ENCODE results near the gene NFKBIB. TPM values are rescaled to one million over a fixed set of nuclear protein-coding genes. Genes with fewer than 3 reads are reported as not detected.
"Not testable (repeated sequence)": the region's sequence is repeated elsewhere in the genome, so short reads cannot be mapped to it uniquely, and the experiment has no call there.

The NFKBIB gene
- total RNA-seq, 4 donors from 2014 or later: 6.2 to 53.9 (median 29.4) TPM

DNA sequence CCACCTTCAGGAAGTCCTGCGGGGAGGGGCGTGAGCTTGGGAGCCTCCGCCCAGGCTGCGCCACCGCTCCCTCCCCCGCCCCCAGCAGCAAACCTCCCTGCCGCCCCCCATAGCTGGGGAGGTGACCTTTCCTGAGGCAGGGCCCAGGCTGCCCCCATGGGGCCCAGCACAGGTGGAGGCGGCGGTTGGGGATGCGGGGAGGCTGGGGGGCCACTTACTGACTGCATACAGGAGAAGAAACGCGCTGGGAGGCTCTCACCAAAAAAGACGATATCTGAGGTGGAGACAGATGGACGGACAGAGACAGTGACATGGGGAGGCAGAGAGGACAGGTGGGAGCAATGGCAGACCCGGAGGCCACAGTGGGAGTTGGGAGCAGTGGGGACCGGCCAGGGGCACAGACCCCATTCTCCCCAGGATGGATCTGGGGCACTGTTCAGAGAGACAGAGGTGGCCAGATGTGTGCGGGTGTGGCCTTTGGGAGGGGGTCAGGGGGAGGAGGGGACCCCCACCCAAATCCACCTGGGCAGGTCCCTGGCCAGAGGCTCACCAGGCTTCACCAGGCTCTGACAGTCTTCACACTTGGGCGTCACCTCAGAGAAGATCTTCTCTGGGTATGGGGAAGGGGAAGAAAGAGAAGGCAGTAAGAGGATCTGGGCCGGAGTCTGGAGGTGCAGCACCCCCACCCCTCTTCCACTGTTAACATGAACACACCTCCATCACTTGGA is 18.7 kb upstream of the NFKBIB start:
- Histone ChIP-seq H3K36me3 (peaks cover 0 to 6% (median 0%) of the 10 kb centered on the region in 4 donors), H3K4me3 (no peak overlapping the region), H3K9me3 (no peaks in the 10 kb centered on the region), H3K27me3 (no peaks in the 10 kb centered on the region), H3K4me1 (peaks cover 5 to 20% (median 11%) of the 10 kb centered on the region in 4 donors), H3K27ac (no peak overlapping the region)
- no peak for DNase-seq
- TF ChIP-seq, protein P1, sequence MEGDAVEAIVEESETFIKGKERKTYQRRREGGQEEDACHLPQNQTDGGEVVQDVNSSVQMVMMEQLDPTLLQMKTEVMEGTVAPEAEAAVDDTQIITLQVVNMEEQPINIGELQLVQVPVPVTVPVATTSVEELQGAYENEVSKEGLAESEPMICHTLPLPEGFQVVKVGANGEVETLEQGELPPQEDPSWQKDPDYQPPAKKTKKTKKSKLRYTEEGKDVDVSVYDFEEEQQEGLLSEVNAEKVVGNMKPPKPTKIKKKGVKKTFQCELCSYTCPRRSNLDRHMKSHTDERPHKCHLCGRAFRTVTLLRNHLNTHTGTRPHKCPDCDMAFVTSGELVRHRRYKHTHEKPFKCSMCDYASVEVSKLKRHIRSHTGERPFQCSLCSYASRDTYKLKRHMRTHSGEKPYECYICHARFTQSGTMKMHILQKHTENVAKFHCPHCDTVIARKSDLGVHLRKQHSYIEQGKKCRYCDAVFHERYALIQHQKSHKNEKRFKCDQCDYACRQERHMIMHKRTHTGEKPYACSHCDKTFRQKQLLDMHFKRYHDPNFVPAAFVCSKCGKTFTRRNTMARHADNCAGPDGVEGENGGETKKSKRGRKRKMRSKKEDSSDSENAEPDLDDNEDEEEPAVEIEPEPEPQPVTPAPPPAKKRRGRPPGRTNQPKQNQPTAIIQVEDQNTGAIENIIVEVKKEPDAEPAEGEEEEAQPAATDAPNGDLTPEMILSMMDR (IDR thresholded peaks at IDR 0.05): no peak
- TF ChIP-seq EP300 (IDR thresholded peaks at IDR 0.05; ENCODE audit: low read depth) (no peak), POLR2A (IDR thresholded peaks at IDR 0.05) (no peak), POLR2AphosphoS5 (IDR thresholded peaks at IDR 0.05) (no peak)
- intact Hi-C loops (cut with DNase I; ENCODE audit: low total_unique reads): no loop called here
- in situ Hi-C loops (cut with MboI; ENCODE audit: low pct_ligation_motif_present in 1 of 4, low pct_unique_long_range_greater_than_20kb in 1 of 4, low sequenced_read_pairs in 3 of 4): no loop called here
- 90 to 94% methylated on average over 2 to 16 of the region's 19 CpGs for WGBS, 2 donors (ENCODE audit: low coverage in 1 of 2)

DNA sequence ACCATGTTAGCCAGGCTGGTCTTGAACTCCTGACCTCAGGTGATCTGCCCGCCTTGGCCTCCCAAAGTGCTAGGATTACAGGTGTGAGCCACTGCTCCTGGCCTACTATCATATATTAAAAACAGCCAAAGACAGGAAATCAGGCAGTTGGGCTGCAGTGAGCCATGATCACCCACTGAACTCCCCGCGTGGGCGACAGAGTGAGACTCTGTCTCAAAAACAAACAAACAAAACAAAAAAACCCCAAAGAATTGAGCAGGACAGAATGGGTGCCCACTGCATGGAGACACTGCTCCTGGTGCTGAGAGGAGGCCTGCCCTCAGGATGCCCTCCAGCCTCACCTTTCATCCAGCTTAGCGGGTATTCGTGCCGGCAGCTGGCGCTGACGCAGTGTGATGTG is 16.5 kb upstream of the NFKBIB start:
- H3K4me1 ChIP-seq: peaks cover under 1 to 9% (median 6%) of the 10 kb centered on the region in 4 donors
- no peak for TF ChIP-seq POLR2AphosphoS5 (IDR thresholded peaks at IDR 0.05)
- TF ChIP-seq, protein P1 (IDR thresholded peaks at IDR 0.05): no peak
- TF ChIP-seq EP300 (IDR thresholded peaks at IDR 0.05; ENCODE audit: low read depth): no peak
- TF ChIP-seq POLR2A (IDR thresholded peaks at IDR 0.05): no peak
- H3K9me3 ChIP-seq: no peaks in the 10 kb centered on the region
- in situ Hi-C loops (cut with MboI; ENCODE audit: low pct_ligation_motif_present in 1 of 4, low pct_unique_long_range_greater_than_20kb in 1 of 4, low sequenced_read_pairs in 3 of 4): no loop called here
- H3K36me3 ChIP-seq: peaks cover 0 to 7% (median under 1%) of the 10 kb centered on the region in 4 donors
- H3K27me3 ChIP-seq: no peaks in the 10 kb centered on the region
- no peak for DNase-seq
- H3K27ac ChIP-seq: no peak overlapping the region
- intact Hi-C loops (cut with DNase I; ENCODE audit: low total_unique reads): no loop called here
- WGBS, 2 donors (ENCODE audit: low coverage in 1 of 2): 95% methylated on average over 9 of the region's 9 CpGs; no CpG with 5 or more reads in 1 of the 2 donors
- H3K4me3 ChIP-seq: no peak overlapping the region

DNA sequence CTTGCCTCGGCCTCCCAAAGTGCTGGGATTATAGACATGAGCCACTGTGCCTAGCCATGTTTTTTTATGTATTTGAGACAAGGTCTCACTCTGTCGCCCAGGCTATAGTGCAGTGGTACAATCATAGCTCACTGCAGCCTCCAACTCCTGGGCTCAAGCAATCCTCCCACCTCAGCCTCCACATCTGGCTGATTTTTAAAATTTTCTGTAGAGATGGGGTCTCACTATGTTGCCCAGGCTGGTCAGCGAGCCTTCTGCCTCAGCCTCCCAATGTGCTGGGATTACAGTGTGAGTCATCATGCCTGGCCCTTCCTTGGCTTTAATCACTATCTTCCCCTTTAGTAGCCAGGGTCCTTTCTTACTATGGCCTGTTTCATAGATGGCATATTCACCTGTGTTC is 15.1 kb upstream of the NFKBIB start:
- H3K4me3 ChIP-seq; intact Hi-C loops (cut with DNase I; ENCODE audit: low total_unique reads); H3K27ac ChIP-seq; H3K9me3 ChIP-seq; DNase-seq; in situ Hi-C loops (cut with MboI; ENCODE audit: low pct_ligation_motif_present in 1 of 4, low pct_unique_long_range_greater_than_20kb in 1 of 4, low sequenced_read_pairs in 3 of 4); H3K4me1 ChIP-seq; H3K27me3 ChIP-seq: not testable (repeated sequence)
- WGBS, 2 donors (ENCODE audit: low coverage in 1 of 2): 94 to 100% methylated on average over 1 to 3 of the region's 3 CpGs
- H3K36me3 ChIP-seq: peaks cover 0 to 21% (median 7%) of the 10 kb centered on the region in 4 donors

DNA sequence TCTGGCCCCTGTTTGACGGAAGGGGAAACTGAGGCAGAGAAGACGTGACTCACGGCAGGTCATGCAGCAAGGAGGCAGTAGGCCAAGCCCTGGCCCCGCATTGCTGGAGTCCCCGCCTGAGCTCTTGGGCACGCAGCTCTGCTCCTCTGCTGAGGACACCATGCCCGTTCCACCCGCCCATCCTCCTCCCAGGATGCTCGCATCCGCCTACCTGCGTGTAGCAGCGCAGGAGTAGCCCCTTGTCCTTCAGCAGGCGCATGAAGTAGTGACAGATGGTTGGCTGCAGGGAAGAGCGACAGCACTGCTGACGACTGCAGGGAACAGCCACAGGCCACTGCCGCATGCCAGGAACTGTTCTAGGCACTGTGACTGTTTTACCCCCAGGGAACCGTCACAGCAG is 10.9 kb upstream of the NFKBIB start:
- Histone ChIP-seq H3K4me1 (no peaks in the 10 kb centered on the region), H3K4me3 (no peak overlapping the region), H3K27me3 (no peaks in the 10 kb centered on the region), H3K27ac (no peak overlapping the region), H3K9me3 (no peaks in the 10 kb centered on the region), H3K36me3 (peaks cover 0 to 20% (median 8%) of the 10 kb centered on the region in 4 donors)
- intact Hi-C loops (cut with DNase I; ENCODE audit: low total_unique reads): no loop called here
- TF ChIP-seq EP300 (IDR thresholded peaks at IDR 0.05; ENCODE audit: low read depth) (no peak), POLR2AphosphoS5 (IDR thresholded peaks at IDR 0.05) (no peak), POLR2A (IDR thresholded peaks at IDR 0.05) (no peak)
- TF ChIP-seq, protein P1 (IDR thresholded peaks at IDR 0.05): no peak
- WGBS, 2 donors (ENCODE audit: low coverage in 1 of 2): 95% methylated on average over 17 of the region's 17 CpGs; no CpG with 5 or more reads in 1 of the 2 donors
- in situ Hi-C loops (cut with MboI; ENCODE audit: low pct_ligation_motif_present in 1 of 4, low pct_unique_long_range_greater_than_20kb in 1 of 4, low sequenced_read_pairs in 3 of 4): no loop called here
- no peak for DNase-seq
